Spinal cord (tissue), 10 donors: Measurements from ENCODE around the gene PRKCE. TPM values are rescaled to one million over a fixed set of nuclear protein-coding genes. Genes with fewer than 3 reads are reported as not detected.
"Not testable (repeated sequence)": the region's sequence is repeated elsewhere in the genome, so short reads cannot be mapped to it uniquely, and the experiment has no call there.

Source experiments
- DNase-seq, 6 donors: peaks; one replicate each; pipeline versions ENCODE4 v3.0.0 to v3.0.0-alpha.2; 2013 to 2015; ENCODE audit warnings: low spot score in 6 of 6, low read depth in 4 of 6
- H3K27ac ChIP-seq: one replicate; pipeline ENCODE4 v1.5.1; 2013; ENCODE audit warnings: low read depth, low read length, control low read depth
- H3K27me3 ChIP-seq: one replicate; pipeline ENCODE4 v1.6.1; 2013; ENCODE audit warnings: low read length; ENCODE audit not compliant: control insufficient read depth, insufficient read depth
- H3K36me3 ChIP-seq: one replicate; pipeline ENCODE4 v1.6.1; 2013; ENCODE audit warnings: low read length; ENCODE audit not compliant: control insufficient read depth, insufficient read depth
- H3K4me1 ChIP-seq: one replicate; pipeline ENCODE4 v1.6.1; 2013; ENCODE audit warnings: low read length; ENCODE audit not compliant: control insufficient read depth, insufficient read depth
- H3K4me3 ChIP-seq: one replicate; pipeline ENCODE4 v1.5.1; 2013; ENCODE audit warnings: low read depth, low read length, control low read depth
- H3K9me3 ChIP-seq: one replicate; pipeline ENCODE4 v1.6.1; 2013; ENCODE audit warnings: low read length; ENCODE audit not compliant: control insufficient read depth, insufficient read depth
- WGBS: methylation state at CpG from one replicate; pipeline ENCODE4 v1.1.5; 2013; ENCODE audit warnings: missing lambda C conversion rate; ENCODE audit not compliant: insufficient coverage; 5-methylcytosine and 5-hydroxymethylcytosine counted together
- polyA plus RNA-seq, 2 donors: library from polyadenylated mRNA; unstranded; fragments of 120-200 nt; gene quantifications; one replicate each; pipeline ENCODE4 v1.2.1, GENCODE V29; 2013; ENCODE audit not compliant: insufficient read length in 2 of 2
- total RNA-seq, 2 donors: library from RNA; depleted of rRNA in 1 of 2; stranded (reverse); fragments of 120-200 nt in 1 of 2; fragments of >200 nt in 1 of 2; gene quantifications; one replicate each; pipeline versions ENCODE4 v1.2.3 to v1.2.4, GENCODE V29; 2013 to 2014
- donor health status: healthy.

The PRKCE gene
- total and polyA plus RNA-seq, 4 donors: 22.9 to 48.5 (median 37.4) TPM

DNA sequence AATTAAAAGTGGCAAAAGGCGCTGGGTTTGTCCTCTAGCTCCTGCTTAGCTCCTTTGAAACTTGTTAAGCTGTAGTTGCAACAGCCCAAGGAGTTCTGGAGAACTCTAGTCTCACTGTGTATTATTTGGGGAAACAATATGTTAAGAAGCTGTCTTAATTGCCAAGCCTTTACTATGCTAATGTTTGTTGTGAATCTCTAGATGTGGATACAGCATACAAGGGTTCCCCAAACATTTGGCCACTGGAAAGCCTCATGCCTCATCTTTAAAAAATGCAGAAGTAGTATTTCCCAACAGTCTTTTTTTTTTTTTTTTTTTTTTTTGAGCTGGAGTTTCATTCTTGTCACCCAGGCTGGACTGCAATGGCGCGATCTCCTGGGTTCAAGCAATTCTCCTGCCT lies 236.7 kb downstream of the PRKCE start:
- Histone ChIP-seq H3K9me3 (no peaks in the 10 kb centered on the region), H3K4me1 (peaks cover 34% of the 10 kb centered on the region), H3K27me3 (no peaks in the 10 kb centered on the region), H3K27ac (no peak overlapping the region), H3K4me3 (no peak overlapping the region), H3K36me3 (no peaks in the 10 kb centered on the region)
- no peak for DNase-seq
- 100% methylated on average over 1 of the region's 3 CpGs for WGBS

GRCh38 chr2:45888641-45889040 lies 237.2 kb downstream of the PRKCE start:
- no peaks in the 10 kb centered on the region for H3K9me3 ChIP-seq
- DNase-seq: no peak
- 93% methylated on average over 2 of the region's 4 CpGs for WGBS
- H3K4me1 ChIP-seq: peaks cover 34% of the 10 kb centered on the region
- no peak overlapping the region for H3K27ac ChIP-seq
- H3K27me3 ChIP-seq: no peaks in the 10 kb centered on the region
- H3K36me3 ChIP-seq: no peaks in the 10 kb centered on the region
- H3K4me3 ChIP-seq: no peak overlapping the region

GRCh38 chr2:45889053-45889452 lies 237.6 kb downstream of the PRKCE start:
- no peaks in the 10 kb centered on the region for H3K36me3 ChIP-seq
- no peak overlapping the region for H3K4me3 ChIP-seq
- H3K27ac ChIP-seq: no peak overlapping the region
- DNase-seq: peak in 1 of 6 donors; percentile 46
- 44% methylated on average over 6 of the region's 8 CpGs for WGBS
- H3K4me1 ChIP-seq: peaks cover 30% of the 10 kb centered on the region
- H3K9me3 ChIP-seq: no peaks in the 10 kb centered on the region
- no peaks in the 10 kb centered on the region for H3K27me3 ChIP-seq

GRCh38 chr2:45889620-45890370 lies 238.3 kb downstream of the PRKCE start:
- Histone ChIP-seq H3K27ac (no peak overlapping the region), H3K4me1 (peaks cover 28% of the 10 kb centered on the region)

DNA sequence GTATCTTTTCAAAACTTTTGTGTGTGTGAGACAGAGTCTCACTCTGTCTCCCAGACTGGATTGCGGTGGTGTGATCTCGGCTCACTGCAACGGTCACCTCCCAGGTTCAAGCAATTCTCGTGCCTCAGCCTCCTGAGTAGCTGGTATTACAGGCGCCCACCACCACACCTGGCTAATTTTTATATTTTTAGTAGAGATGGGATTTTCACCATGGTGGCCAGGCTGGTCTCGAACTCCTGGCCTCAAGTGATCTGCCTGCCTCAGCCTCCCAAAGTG lies 238.8 kb downstream of the PRKCE start:
- H3K27ac ChIP-seq, DNase-seq, H3K27me3 ChIP-seq, H3K36me3 ChIP-seq, H3K9me3 ChIP-seq, H3K4me3 ChIP-seq: not testable (repeated sequence)
- no CpG with 5 or more reads among the region's 6 CpGs for WGBS
- H3K4me1 ChIP-seq: peaks cover 28% of the 10 kb centered on the region

More at GRCh38 chr2:45889620-45890370, 238.3 kb downstream of the PRKCE start:
- DNase-seq: no peak
- Histone ChIP-seq H3K9me3 (no peaks in the 10 kb centered on the region), H3K27me3 (no peaks in the 10 kb centered on the region), H3K4me3 (no peak overlapping the region), H3K36me3 (no peaks in the 10 kb centered on the region)
- no CpG with 5 or more reads among the region's 7 CpGs for WGBS

DNA sequence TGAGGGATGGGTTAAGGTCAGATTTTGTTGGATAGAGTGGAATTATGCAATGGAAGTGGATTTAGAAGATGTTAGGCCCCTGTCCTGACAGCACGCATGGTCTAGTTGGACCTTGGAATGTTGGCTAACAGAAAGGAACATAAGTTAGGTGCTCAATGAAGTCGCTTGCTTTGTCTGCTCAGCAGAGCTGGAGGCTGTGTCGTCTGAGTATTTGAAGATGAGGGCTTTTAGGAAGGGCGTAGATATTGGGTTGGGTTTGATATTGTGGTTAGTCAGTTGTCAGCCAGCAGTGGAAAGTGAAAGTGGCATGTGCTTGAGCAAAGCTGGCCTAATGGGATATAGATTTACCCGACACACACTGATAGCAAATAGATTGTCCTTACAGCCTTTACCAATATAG lies 239.3 kb downstream of the PRKCE start:
- no peak for DNase-seq
- no peak overlapping the region for H3K4me3 ChIP-seq
- H3K36me3 ChIP-seq: no peaks in the 10 kb centered on the region
- H3K27me3 ChIP-seq: no peaks in the 10 kb centered on the region
- WGBS: 92% methylated on average over 4 of the region's 5 CpGs
- no peaks in the 10 kb centered on the region for H3K9me3 ChIP-seq
- H3K4me1 ChIP-seq: peaks cover 26% of the 10 kb centered on the region
- H3K27ac ChIP-seq: no peak overlapping the region

- H3K27me3 ChIP-seq: no peaks in the 10 kb centered on the region
- 75% methylated on average over 7 of the region's 8 CpGs for WGBS
- no peaks in the 10 kb centered on the region for H3K9me3 ChIP-seq
- no peak overlapping the region for H3K4me3 ChIP-seq
- H3K36me3 ChIP-seq: no peaks in the 10 kb centered on the region
- no peak overlapping the region for H3K27ac ChIP-seq
- H3K4me1 ChIP-seq: peaks cover 22% of the 10 kb centered on the region
- DNase-seq: no peak
Observed at GRCh38 chr2:45891719-45892424, 240.4 kb downstream of the PRKCE start.

DNA sequence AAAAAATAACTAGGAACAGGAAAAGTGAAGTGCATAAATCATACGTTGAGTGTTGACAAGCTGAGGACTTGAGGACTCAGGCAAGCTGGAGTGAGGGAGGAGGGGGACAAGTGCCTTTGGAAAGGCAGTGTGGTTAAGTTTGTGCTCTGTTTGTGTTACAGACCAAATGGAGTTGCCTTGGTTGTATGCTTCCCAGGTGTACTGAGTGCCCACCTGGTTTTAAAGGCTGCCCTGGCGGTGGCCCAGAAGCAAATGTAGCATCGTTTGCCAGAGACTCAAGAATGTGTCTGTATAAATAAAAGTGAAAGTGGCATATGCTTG lies 240.9 kb downstream of the PRKCE start:
- DNase-seq: no peak
- H3K9me3 ChIP-seq: no peaks in the 10 kb centered on the region
- H3K27me3 ChIP-seq: no peaks in the 10 kb centered on the region
- peaks cover 22% of the 10 kb centered on the region for H3K4me1 ChIP-seq
- no peak overlapping the region for H3K4me3 ChIP-seq
- 46% methylated on average over 3 of the region's 3 CpGs for WGBS
- no peaks in the 10 kb centered on the region for H3K36me3 ChIP-seq
- no peak overlapping the region for H3K27ac ChIP-seq

DNA sequence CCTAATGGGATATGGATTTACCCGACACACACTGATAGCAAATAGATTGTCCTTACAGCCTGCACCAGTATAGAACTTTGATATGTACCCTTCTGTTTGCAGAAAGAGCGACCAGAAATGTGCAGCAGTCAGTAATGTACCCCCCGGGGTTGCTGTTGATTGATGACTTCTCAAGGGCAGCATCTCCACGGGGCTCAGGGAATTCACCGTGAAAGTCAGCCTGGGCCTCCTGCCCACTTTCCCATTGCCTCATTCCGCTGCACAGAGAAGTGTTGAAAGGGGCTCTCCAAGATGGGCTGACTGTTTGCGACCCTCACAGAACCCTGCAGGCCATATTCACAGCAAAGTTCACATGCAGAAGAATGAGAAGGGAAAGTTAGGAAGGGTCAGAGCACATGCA lies 241.3 kb downstream of the PRKCE start:
- Histone ChIP-seq H3K4me3 (no peak overlapping the region), H3K4me1 (peaks cover 22% of the 10 kb centered on the region), H3K27ac (no peak overlapping the region), H3K36me3 (no peaks in the 10 kb centered on the region), H3K9me3 (no peaks in the 10 kb centered on the region), H3K27me3 (no peaks in the 10 kb centered on the region)
- peak in 2 of 6 donors; percentile 74 for DNase-seq
- WGBS: 21% methylated on average over 6 of the region's 7 CpGs

DNA sequence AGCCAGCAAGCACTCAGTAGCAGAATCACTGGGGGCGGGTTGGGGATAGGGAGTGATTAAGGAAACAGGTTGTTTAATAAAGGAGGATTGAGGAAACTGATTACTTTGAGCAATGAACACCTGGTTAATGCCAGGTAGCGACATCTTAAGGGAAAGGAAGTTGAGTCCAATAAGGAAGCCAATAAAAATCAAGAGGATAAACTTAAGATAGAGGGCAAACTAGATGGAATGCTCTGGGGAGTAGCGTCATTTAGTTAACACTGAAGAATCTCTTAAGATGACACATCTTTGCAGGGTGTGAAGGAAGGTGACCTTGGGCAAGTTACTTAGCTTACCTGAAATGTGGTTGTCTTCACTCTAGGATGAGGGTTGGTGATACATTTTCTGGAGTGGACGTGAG lies 242.7 kb downstream of the PRKCE start:
- DNase-seq: no peak
- Histone ChIP-seq H3K27me3 (no peaks in the 10 kb centered on the region), H3K4me1 (peaks cover 27% of the 10 kb centered on the region), H3K4me3 (no peak overlapping the region), H3K36me3 (no peaks in the 10 kb centered on the region), H3K27ac (no peak overlapping the region), H3K9me3 (no peaks in the 10 kb centered on the region)
- WGBS: 95% methylated on average over 2 of the region's 4 CpGs
